NCI-H345 treated with DMSO at 0.1 percent for 48 hours (cell line): ENCODE data around the gene ZNF219.

ENCODE experiments used
- DNase-seq: peaks from one replicate; lab custom pipeline; 2025; ENCODE audit not compliant: unreplicated experiment; lab: John Stamatoyannopoulos, UW

Gene ZNF219

GRCh38 chr14:21069388-21070082 lies 28.9 kb downstream of the ZNF219 start:
- DNase-seq, result peak; percentile 46

- DNase-seq, result peak; percentile 59
Observed at GRCh38 chr14:21068521-21069387, 29.7 kb downstream of the ZNF219 start.

DNA sequence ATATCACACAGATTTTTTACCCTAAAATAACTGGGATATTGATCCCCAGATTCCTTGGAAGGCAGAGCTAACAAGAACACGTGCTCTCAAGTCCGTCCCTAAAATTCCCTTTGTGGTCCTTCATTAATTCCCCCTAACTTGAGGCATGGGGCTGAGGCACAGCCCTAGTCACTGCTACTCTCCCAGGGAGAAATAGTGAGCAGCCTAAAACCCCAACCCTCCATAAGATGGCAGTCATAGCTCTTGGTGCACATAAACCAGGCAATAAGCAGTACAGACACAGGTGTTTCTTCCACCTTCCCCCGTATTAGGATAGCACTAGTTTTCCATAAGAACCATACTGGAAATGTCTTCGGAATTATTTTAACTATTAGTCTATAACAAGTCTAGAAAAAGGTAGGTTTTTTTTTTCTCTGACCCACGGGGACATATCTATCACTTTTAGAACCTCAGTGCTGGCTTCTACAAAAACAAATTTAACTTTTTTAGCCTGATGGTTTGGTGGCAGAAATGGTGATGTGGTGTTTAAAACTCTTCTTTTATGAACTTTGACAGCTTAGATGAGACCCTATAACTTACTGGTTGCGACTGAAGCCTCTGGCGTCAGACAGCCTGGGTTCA lies 31.5 kb downstream of the ZNF219 start:
- DNase-seq, result no peak

- no peak for DNase-seq
Observed at GRCh38 chr14:21063479-21063878, 35.0 kb downstream of the ZNF219 start.

DNA sequence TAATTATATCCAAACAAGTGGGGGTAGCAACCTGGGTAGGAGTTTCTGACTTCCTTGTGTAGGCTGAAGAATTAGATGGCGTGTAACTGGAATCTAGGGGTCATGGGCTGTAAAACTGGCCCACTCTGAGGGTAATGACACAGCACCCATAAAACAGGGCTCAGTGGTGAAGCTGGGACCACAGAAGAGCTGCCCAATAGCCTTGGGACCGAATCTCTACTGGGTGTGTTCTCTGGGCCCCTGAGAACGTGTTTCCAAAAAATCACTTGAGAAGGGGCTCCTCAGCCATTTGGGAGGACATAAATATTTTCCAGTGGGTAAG lies 37.1 kb downstream of the ZNF219 start:
- no peak for DNase-seq

- no peak for DNase-seq
Observed at GRCh38 chr14:21060614-21061346, 37.7 kb downstream of the ZNF219 start.

GRCh38 chr14:21059842-21060613 lies 38.4 kb downstream of the ZNF219 start:
- no peak for DNase-seq

DNA sequence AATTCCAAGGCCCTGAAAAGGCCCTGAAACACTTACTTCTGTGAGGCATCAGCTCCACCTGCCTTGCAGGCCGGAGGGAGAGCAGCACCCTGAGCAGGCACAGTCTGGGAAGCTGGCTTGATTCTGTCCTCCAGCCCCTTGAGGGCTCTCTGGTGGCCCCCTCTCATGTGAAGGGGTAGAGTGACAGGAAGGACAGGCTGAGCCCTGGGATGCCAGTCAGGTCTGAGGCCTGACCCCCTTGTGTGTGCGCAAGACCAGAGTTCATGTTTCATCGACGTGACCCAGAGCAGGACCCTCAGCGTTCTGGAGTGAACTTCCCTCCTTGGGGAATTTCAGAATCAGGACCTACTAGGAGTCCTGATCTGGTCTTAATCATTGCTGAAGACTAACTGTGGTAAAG lies 39.6 kb downstream of the ZNF219 start:
- no peak for DNase-seq

- no peak for DNase-seq
Observed at GRCh38 chr14:21057803-21058675, 40.4 kb downstream of the ZNF219 start, which contains the start of gene RNASE8. TSS of gene RNASE8 (plus strand) at chr14:21057822. CDS start at chr14:21057893, 71 bp downstream.

- DNase-seq, result no peak
Observed at GRCh38 chr14:21056520-21057163, 41.8 kb downstream of the ZNF219 start.

DNA sequence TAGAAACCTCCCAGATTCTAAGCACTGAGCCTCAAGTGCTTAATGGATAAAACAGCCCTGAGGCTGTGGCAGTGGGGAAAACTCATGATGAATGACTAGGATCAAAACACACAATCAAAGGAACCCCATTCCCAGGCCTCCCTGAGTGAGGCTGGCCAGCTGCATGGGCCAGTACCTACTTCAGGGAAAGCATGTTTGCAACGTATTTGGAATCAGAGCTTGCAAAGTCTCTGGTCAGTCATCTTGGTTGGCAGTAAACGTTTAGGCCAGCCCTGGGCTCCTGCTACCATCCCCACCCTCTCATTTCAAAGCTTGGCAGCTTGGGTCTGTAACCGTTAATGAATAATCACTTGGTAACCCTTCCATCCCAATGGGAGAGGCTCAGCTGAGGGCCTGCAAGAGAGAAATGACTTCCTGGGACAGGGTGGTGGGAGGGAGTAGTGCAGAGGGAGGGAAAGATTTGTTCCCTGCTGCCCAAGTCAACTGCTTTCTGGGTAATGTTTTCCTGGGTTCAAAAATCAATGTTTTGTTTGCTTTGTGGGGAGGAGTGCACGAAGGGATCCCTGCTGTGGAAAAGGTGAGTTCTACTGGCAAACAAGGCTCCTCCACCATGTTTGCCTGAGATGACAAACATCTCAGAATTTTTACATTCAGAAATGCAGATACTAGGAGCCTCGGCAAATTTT lies 42.9 kb downstream of the ZNF219 start:
- no peak for DNase-seq

GRCh38 chr14:21054768-21055145 lies 43.7 kb downstream of the ZNF219 start:
- no peak for DNase-seq

GRCh38 chr14:21054123-21054767 lies 44.2 kb downstream of the ZNF219 start:
- DNase-seq, result no peak

DNA sequence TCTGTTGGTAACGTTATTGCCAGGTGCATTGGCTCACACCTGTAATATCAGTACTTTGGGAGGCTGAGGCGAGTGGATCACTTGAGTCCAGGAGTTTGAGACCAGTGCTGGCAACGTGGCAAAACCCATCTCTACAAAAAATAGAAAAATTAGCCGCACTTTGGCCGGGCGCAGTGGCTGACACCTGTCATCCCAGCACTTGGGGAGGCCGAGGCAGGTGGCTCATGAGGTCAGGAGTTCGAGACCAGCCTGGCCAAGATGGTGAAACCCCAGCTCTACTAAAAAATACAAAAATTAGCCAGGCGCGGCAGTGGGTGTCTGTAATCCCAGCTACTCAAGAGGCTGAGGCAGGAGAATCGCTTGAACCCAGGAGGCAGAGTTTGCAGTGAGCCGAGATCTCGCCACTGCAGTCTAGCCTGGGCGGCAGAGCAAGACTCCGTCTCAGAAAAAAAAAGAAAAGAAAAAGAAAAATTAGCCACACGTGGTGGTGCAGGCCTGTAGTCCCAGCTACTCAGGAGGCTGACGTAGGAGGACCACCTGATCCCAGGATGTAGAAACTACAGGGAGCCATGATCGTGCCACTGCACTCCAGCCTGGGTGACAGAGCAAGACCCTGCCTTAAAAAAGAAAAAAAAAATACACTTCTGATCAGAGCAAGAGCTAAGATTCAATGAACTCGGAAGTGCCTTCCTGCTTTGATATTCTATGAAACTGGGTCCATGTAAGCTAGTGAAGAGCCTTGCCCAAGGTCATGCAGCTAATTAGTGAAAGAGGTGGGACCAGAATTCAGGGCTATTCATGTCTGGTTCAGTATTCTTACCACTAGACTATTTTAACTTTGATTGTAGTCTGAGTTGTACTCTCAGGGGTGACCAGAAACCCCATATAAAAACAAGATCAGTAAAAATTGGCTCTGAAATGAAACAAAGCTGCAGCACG lies 45.0 kb downstream of the ZNF219 start:
- DNase-seq, result no peak

- DNase-seq, result no peak
Observed at GRCh38 chr14:21050597-21050996, 47.9 kb downstream of the ZNF219 start.

- no peak for DNase-seq
Observed at GRCh38 chr14:21049271-21049673, 49.2 kb downstream of the ZNF219 start.

GRCh38 chr14:21048638-21049037 lies 49.8 kb downstream of the ZNF219 start:
- DNase-seq, result no peak
